Prostate gland (tissue), 2 donors: ENCODE results near the gene PINLYP. TPM values are rescaled to one million over a fixed set of nuclear protein-coding genes. Genes with fewer than 3 reads are reported as not detected.

Experiments used
- DNase-seq: peaks from one replicate; pipeline ENCODE4 v3.0.0-alpha.2; 2019; ENCODE audit warnings: low spot score
- H3K27ac ChIP-seq, 2 donors: fragments of 200-600 bp; sonication (generic); 2 replicates each; pipeline ENCODE4 v1.5.1; 2017 to 2019
- H3K27me3 ChIP-seq: fragments of 200-600 bp; sonication (generic); replicated peaks from 2 replicates; pipeline ENCODE4 v1.5.1; 2019; ENCODE audit not compliant: insufficient read depth
- H3K36me3 ChIP-seq, 2 donors: fragments of 200-600 bp; sonication (generic); 1 replicate in 1 of 2; 2 replicates in 1 of 2; pipeline versions ENCODE4 v1.5.1 to v1.8.1; 2017 to 2019
- H3K4me1 ChIP-seq: fragments of 200-600 bp; sonication (generic); replicated peaks from 2 replicates; pipeline ENCODE4 v1.5.1; 2019
- H3K4me3 ChIP-seq, 2 donors: fragments of 200-600 bp; sonication (generic); 2 replicates each; pipeline ENCODE4 v1.5.1; 2017 to 2019
- H3K9me3 ChIP-seq: fragments of 200-600 bp; sonication (generic); 2 replicates; pipeline ENCODE4 v1.5.1; 2017
- CTCF ChIP-seq, 4 experiments: fragments of 200-600 bp in 2 of 4; fragments of 450-650 bp in 2 of 4; sonication (generic) in 2 of 4; IDR thresholded peaks; 1 replicate in 3 of 4; 2 replicates in 1 of 4; pipeline ENCODE4 v1.5.1; 2016 to 2019; ENCODE audit warnings: antibody characterized with exemption in 4 of 4, mild to moderate bottlenecking in 2 of 4, moderate library complexity in 2 of 4
- POLR2A ChIP-seq: fragments of 450-650 bp; IDR thresholded peaks from one replicate; pipeline ENCODE4 v1.6.1; 2016; ENCODE audit warnings: antibody characterized with exemption, mild to moderate bottlenecking
- POLR2AphosphoS5 ChIP-seq: sonication (generic); formaldehyde crosslinking; IDR thresholded peaks from one replicate; pipeline ENCODE4 v1.6.1; 2017; ENCODE audit warnings: antibody characterized with exemption
- WGBS: methylation state at CpG from one replicate; pipeline ENCODE4 v1.1.5; 2018; 5-methylcytosine and 5-hydroxymethylcytosine counted together
- intact Hi-C: fragments of 100-400 bp; cut with DNase I; formaldehyde crosslinking; loops from one replicate; pipeline ENCODE4 v1.14.2; 2022
- total RNA-seq, 2 donors: library from RNA; depleted of rRNA; stranded (reverse); fragments of >200 nt; gene quantifications; one replicate each; pipeline ENCODE4 v1.1.0, GENCODE V29; 2016

Gene PINLYP
- total RNA-seq, 2 donors from 2014 or later: 4.8 to 7.8 TPM

DNA sequence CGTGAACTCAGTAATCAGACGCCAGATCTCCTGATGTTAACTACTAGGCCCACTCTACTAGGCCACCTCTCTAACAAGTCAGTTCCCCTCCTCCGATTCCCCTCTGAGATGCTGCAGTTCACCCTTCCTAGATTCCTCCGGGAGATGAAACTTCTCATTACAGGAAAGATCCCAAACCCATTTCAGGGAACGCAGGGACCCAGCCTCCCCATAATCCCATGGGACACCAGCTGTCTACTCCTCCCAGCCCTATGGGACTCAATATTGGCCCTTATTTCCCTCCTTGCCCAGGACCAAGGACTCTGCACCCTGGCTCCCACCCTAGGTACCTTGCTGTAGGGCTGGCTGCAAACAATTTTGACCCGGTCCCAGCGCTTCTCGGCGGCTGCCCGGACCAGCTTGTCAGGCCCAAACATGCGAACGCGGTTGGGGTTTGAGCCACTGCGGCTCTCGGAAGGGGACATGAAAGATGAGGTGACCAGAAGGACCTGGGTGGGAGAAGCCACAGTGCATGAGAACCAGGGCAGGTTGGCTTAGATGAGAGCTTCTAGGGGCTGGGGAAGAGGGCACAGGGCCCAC, 21.2 kb upstream of the PINLYP start:
- no peak for DNase-seq
- 92% methylated on average over 15 of the region's 15 CpGs for WGBS
- Histone ChIP-seq H3K4me1 (no peaks in the 10 kb centered on the region), H3K9me3 (no peaks in the 10 kb centered on the region), H3K27ac (no peak overlapping the region), H3K36me3 (peaks cover 6 to 11% of the 10 kb centered on the region in 2 donors), H3K4me3 (no peak overlapping the region), H3K27me3 (no peaks in the 10 kb centered on the region)
- intact Hi-C loops: no loop called here
- TF ChIP-seq POLR2A (no peak), POLR2AphosphoS5 (no peak)

DNA sequence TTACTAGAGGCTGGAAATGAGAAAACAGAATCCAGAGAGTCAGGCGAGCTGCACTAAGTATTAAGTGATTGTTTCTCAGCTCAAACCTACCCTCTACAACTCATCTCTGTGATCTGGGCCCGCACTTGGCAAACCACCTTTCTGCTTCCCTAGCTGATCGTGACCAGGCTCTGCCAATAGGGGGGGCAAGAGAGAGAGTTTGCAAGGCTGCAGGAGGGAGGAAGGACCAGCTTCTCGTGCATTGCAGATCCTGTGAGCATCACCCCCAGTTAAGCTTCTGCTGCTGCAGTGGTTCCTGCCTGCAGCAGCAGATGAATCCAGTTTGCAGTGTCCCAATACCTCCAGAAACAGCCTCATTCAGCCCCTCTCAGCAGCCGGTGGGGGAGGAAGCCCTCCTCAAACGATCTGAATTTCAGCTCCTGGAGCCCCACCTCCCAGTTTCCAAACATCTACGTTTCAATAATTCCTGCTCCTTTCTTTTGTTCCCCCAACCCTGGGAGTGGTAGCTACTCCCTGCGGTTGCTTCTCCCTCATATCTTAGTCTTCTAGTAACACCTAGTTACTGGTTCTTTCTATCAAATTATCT, 20.3 kb upstream of the PINLYP start:
- intact Hi-C loops: no loop called here
- Histone ChIP-seq H3K27ac (no peak overlapping the region), H3K4me3 (no peak overlapping the region), H3K36me3 (peaks cover 6 to 11% of the 10 kb centered on the region in 2 donors), H3K4me1 (no peaks in the 10 kb centered on the region), H3K9me3 (no peaks in the 10 kb centered on the region), H3K27me3 (no peaks in the 10 kb centered on the region)
- 34% methylated on average over 8 of the region's 8 CpGs for WGBS
- peak; percentile 68 for DNase-seq
- TF ChIP-seq POLR2A (no peak), CTCF (IDR thresholded peaks at IDR 0.05) (peak in 3 of 4 experiments; percentile 56 to 62 (median 57)), POLR2AphosphoS5 (peak; percentile 34)

DNA sequence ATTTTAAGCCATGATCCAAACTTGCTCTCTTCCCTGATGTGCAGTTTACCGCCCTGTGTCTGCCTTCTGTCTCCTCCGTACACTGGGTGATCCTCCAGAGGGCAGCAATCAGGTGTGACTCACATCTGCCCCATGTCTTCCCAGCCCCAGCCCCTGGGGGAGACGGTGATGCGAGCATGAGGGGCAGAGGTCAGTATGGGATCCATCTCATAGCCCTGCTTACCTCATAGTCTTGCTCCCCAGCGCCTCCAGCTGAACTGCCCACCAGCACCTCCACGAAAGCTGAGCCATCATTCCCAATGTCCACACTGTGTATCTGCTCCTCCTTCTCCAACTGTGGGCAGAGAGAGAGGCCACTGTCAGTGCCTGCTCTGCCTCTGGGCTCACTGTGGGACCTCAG, 14.9 kb upstream of the PINLYP start:
- Histone ChIP-seq H3K27ac (no peak overlapping the region), H3K4me3 (no peak overlapping the region), H3K9me3 (no peaks in the 10 kb centered on the region), H3K4me1 (no peaks in the 10 kb centered on the region), H3K27me3 (no peaks in the 10 kb centered on the region), H3K36me3 (no peaks in the 10 kb centered on the region)
- 84% methylated on average over 6 of the region's 6 CpGs for whole genome bisulfite sequencing
- no peak for TF ChIP-seq CTCF (IDR thresholded peaks at IDR 0.05)
- no peak for TF ChIP-seq POLR2A
- TF ChIP-seq POLR2AphosphoS5: no peak
- intact Hi-C loops: no loop called here
- DNase-seq: no peak

- Histone ChIP-seq H3K4me3 (no peak overlapping the region), H3K27ac (no peak overlapping the region), H3K36me3 (no peaks in the 10 kb centered on the region), H3K9me3 (no peaks in the 10 kb centered on the region), H3K27me3 (no peaks in the 10 kb centered on the region), H3K4me1 (no peaks in the 10 kb centered on the region)
- no peak for DNase-seq
- TF ChIP-seq POLR2AphosphoS5: no peak
- no peak for TF ChIP-seq POLR2A
- TF ChIP-seq CTCF (IDR thresholded peaks at IDR 0.05): no peak
- WGBS: 88% methylated on average over 12 of the region's 12 CpGs
- intact Hi-C loops: no loop called here
These were observed 14.2 kb upstream of the PINLYP start for GRCh38 chr19:43561139-43561970.

DNA sequence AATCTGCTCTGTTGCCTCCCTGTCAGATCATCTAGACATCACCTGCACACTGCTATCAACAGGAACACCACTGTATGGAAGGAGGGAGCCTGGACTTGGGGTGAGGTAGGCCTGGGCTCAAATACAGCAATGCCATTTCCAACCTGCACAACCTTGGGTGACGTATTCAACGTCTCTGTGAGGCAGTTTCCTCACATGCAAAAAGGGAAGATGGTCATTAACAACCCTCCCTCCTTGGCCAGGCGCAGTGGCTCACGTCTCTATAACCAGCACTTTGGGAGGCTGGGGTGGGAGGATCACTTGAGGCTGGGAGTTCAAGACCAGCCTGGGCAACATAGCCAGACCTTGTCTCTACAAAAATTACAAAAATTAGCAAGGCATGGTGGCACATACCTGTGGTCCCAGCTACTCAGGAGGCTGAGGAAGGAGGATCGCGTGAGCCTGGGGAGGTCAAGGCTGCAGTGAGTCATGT, 13.3 kb upstream of the PINLYP start:
- H3K9me3 ChIP-seq: no peaks in the 10 kb centered on the region
- H3K36me3 ChIP-seq: no peaks in the 10 kb centered on the region
- no peak for DNase-seq
- intact Hi-C loops: no loop called here
- 79% methylated on average over 6 of the region's 6 CpGs for WGBS
- H3K4me3 ChIP-seq: no peak overlapping the region
- no peaks in the 10 kb centered on the region for H3K4me1 ChIP-seq
- no peak for TF ChIP-seq POLR2AphosphoS5
- no peak for TF ChIP-seq POLR2A
- H3K27ac ChIP-seq: no peak overlapping the region
- H3K27me3 ChIP-seq: no peaks in the 10 kb centered on the region
